HG03571 (cell line): ENCODE measurements around the gene CFAP57.

Source experiments
- ATAC-seq: cut with Tn5 transposase; IDR thresholded peaks from one replicate; pipeline ENCODE4 v1.9.1; 2021; ENCODE audit not compliant: unreplicated experiment

The CFAP57 gene

DNA sequence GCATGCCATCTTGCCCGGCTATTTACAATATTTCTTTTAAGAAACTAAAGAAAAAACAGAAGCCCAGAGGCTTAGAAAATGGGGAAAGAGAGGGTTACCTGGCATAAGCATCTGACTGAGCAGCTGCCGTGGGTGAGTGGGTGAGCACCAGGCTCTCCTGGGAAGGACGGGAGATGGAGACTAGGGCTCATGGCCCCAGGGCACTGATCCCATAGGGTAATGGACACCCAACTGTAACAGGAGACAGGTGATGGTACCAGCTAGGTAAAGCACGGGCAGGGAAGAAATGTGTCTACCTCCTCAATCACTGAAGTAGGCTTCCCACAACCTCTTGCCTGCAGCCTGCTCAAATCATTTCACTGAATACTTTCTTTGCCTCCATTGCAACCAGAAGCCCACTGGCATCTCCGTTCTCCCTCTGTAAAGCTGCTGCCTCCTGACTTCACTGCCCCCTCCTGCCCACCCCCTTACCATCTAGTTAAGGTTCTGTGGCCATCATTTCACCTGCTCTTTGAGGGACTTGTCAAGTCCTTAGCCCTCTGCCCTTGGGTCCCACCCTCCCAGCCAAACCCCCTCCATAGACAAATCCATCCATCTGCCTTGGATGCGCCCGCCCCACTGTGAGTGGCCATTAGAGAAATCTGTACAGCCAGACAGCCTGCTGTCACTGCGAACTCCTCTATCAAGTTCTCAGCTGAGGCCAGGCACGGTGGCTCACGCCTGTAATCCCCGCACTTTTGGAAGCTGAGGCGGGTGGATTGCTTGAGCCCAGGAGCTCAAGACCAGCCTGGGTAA, 103.9 kb downstream of the CFAP57 start:
- ATAC-seq = no peak

DNA sequence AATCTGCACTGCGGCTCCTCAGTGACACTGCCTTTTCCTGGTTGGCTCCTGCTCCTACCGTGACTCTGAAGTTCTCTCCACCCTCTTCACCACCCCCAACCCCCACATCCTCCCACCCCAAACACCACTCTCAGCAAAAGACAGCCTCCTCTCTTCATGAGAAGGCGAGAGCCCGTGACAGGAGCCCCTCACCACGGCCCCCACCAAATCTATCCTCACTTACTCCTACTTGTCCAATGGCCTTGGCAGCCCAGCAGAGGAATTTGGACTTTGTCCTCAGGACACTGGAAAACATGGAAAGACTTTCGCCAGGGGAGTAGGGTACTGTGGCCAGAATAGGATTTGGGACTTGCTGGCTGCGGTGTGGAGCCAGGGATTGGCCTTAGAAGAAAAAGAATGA, 104.5 kb downstream of the CFAP57 start:
- no peak for ATAC-seq

DNA sequence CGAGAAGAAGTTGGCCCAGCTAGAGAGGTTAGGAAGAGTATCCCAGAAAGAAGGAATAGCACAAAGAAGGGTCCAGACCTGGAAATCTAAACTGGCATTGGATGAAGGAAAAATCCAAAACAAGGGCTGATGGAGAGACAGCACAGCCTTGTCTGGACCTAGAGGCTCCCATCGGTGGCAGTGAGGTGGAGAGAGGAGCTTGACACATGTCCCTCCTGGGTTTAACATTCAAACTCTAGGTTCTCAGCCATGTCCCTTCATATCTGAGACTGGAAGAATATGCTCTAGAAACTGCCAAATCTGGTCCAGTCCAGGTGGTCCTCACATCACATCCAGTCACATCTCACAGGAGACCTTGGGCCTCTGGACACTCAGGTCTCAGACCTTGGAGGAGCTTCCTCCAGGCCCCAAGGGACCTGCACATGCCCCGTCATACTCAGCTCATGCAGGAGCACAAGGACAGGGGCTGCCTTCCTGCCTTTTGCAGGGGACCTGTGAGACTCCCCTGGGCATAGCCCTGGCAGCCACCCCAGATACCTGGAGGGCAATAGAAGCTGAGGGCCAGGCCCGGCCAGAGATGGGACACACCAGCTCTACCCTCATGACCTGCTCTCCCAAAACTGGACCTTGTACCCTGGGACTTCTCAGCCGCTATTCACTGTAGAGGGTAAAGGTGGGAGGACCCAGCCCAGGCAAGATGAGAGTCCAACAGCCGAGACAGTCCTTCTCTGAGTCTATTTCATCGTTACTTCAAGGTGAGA, 105.2 kb downstream of the CFAP57 start:
- ATAC-seq = no peak

DNA sequence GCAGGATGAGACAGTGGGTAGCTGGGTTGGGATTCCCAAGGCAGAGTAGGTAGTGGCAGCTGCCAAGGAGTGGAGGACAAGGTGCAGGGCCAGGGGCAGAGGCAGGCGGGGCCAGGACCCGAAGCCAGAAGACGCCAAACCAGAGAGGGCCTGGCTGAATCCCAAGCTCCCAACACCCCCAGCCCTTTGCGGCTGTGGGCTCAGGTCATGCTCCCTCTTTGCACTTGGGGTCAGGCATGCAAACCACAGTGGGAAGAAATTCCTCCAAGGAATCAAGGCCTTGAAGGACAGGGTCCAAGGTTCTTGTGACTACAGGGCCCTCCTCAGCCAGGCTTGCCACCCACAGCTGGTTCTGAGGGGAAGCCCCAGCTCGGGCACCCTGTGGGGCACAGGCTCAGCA, 107.0 kb downstream of the CFAP57 start:
- ATAC-seq = no peak

DNA sequence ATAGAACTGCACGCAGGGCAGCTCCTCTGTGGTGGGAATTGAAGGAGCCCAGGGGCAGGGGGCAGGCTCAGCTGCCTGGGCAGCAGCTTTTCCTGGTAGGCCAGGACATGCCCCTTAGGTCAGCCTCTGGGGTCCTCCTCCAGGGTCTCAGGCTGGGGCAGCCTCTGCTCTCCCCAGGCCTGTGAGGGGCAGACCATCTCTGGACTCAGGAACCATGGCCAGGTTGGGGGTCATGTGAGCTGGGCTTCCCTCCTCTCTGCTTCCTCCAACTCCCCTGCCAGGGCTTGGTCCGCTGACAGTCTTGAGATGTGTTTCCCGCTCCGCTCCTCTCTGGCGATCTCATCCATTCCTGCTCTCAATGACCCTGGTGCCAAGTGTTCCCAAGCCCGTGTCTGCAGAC, 107.5 kb downstream of the CFAP57 start:
- ATAC-seq = no peak

DNA sequence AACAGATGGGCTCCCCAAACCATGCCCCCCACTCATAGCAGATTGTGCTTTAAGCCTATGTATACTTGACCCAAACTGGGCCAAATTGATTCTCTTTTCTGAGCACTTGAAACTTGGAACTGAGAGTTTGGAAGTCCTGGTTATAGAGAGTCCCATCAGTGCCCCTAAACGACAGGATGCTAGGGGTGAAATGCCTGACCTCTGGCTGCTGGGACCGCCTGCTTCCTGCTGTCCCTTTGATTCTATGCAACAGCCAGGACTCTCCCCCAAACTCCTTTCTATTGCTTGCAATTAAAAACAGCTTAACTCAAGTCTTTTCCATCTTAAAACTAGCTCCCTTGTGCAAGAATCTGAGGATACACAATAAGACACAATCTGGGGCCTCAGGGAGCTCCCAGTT, 108.6 kb downstream of the CFAP57 start:
- ATAC-seq = no peak

DNA sequence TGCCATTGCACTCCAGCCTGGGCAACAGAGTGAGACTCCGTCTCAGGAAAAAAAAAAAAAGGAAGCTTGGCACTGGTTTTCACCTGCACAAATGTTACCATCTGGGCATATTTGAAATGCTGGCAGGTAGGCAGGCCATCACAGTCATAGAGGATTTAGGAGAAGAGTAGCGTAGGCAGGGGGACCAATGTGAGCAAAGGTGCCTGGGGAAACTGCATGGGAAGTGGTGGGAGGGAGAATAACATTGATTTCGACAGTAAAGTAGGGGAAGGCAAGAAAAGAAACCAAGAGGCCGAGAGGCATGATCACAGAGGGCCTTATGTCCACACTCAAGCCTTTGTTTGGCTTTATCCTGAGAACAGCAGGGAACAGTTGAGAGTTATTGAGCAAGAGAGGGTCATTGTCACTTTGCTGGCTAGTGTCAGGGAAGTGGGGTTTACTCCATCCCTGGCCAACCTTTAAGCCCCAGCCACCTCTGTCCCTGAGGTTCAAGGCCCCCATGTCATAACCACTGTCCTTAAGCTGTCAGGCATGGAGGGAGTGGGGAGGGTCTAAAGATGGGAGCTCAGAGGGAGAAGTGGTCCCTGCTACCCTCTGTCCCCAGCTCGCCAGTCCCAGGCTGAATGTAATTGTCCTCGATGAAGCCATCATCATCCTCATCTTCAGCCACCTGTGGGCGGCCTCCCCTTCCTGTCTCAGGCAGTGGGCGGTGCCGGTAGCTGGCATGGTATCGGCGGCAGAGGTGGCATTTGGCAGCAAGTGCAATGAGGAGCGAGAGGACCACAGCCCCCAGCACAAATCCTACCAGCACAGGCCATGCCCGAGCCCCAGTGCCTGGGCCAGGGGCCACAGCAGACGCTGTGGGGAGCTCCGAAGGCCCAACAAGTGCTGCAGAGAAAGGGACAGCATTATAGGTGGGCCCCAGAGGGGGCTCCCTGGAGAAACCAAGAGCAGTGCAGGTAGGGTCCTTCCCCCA, 110.4 kb downstream of the CFAP57 start:
- ATAC-seq = no peak

DNA sequence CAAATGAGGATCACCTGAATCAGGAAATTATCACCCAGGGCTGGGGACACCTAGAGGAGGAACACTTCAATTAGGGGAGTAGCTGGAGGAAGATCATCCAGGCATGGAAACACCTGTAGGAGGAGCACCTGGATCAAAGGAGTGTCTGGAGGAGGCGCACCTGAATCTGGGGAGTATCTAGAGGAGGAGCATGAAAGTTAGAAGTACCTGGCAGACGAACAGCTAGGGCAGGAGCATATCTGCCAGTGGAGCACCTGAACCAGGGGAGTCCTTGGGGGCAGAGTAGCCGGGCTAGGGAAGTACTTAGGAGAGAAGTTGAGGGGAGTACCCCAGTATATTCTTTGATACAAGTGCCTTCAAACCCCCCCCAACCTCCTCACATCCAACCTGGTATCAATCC, 111.9 kb downstream of the CFAP57 start:
- no peak for ATAC-seq

DNA sequence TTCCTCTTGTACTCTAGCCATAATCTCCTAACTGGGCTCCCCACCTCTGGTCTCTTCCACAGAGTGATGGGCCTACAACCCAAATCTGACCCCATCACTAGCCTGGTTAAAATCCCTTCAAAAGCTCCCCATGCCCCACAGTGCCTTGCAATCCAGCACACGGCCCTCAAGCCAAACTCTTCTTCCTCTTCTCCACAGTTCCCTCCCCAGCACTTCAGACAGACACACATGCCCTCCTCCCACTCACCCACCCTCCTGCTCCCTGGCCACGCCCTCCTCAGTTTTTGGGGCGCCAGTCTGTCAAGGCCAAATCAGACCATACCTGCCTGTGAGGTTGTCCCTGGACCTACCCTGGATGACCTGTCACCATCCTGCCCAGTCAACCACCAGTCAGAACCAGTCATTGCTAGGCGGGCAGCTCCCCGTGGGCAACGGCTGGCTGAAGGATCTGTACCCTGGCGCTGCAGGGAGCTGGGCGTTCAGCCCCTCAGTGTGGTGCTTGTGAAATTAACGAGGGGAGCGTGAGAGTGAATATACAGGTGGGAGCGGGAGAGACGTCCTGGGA, 112.5 kb downstream of the CFAP57 start:
- ATAC-seq = no peak

DNA sequence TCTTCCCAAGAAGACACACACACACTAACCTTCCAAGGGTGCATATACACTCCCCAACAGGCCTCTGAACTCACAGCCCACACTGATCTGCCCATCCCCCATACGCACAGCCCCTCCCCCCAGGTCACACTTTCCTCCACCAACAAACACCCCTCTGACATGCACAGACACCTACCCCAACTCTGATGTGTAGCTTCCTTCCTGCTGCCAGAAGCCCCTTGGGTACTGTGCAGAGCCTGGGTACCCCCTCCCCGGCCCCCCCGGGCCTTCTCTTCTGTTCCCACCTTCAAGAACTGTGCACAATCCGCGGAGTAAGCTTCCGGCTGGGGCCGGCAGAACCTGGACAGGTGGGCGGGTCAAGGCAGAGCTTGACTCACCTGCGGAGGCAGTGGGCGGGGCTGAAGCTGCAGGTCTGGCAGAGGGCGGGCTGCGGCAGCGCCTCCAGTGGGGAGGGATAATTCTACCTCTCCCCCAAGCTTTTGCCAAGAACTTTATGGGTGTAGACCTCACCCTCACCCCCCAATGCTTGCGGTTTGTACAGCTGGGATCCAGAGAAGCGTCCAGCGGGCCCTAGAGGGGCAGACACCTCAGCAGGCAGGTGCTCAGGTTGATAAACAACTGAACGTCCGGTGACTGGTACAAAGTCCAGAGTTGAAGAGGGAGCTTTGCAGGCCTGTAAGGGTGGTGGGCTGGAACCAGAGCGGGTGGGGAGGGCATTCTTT, 113.3 kb downstream of the CFAP57 start, which contains the start of gene C1orf210:
Gene C1orf210, minus strand, starts transcription at position 313 of the 722 bp plus-strand sequence. CDS start 2,311 bp downstream, outside the sequence.
- ATAC-seq = no peak

DNA sequence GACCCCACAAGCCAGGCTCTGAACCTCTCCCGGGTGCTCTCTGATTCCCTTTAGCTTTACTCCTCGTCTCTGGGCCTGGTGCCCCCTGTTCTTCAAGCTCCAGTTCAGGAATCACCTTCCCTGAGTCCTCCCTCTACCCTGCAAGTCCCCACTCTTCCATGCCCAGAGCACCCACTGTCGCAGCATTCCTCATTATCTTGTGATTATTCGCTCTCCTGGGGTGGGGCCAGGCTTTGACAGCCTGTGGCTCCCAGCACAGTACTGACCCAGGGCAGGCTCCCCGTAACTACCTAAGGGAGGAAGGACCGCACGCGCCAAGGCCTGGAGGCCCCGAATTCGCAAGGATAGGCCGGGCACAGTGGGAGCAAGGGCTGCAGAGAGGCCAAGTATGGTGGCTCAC, 114.0 kb downstream of the CFAP57 start:
- no peak for ATAC-seq

DNA sequence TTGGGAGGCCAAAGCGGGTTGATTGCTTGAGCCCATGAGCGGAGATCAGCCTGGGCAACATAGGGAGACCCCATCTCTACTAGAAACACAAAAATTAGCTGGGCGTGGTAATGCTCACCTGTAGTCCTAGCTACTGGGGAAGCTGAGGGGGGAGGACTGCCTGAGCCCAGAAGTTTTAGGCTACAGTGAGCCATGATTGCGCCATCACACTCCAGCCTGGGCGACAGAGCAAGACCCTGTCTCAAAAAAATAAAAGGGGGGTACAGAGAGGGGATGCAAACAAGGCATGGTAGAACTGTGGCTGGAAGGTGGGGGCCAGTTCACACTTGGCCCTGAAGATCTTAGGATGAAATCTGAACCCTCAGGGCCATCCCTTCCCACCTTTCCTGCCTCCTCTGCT, 114.4 kb downstream of the CFAP57 start:
- no peak for ATAC-seq

DNA sequence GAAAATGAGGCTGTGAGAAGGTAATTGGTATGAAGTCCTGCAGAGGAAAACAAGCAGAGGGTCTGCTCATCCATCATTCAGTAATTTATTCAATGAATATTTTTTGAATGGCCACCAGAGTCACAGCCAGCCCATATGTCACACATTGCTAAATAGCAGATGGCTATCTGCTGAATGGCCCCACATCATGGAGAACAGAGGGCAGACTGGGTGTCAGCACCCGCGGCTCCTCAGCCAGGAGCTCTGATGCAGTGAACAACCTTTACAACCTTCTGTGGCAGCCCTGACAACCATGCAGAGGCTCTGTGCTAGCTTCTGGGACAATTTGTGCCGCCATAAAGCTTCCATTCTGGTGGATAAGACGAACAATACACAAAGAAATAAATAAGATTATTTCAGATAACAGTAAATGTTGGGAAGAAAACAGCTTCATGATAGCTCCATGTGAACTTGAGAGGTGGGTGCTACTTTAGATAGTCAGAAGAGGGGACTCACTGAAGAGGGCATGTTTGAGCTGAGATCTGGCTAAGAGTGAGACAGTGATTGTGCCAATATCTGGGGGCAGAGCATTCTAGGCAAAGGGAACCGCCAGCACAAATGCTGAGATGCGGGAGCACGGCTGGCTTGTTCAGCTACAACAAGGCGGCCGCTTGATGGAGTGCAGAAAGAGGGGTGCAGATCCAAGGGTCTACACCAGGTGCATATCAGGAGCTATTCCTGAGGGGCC, 116.1 kb downstream of the CFAP57 start:
- ATAC-seq = no peak

DNA sequence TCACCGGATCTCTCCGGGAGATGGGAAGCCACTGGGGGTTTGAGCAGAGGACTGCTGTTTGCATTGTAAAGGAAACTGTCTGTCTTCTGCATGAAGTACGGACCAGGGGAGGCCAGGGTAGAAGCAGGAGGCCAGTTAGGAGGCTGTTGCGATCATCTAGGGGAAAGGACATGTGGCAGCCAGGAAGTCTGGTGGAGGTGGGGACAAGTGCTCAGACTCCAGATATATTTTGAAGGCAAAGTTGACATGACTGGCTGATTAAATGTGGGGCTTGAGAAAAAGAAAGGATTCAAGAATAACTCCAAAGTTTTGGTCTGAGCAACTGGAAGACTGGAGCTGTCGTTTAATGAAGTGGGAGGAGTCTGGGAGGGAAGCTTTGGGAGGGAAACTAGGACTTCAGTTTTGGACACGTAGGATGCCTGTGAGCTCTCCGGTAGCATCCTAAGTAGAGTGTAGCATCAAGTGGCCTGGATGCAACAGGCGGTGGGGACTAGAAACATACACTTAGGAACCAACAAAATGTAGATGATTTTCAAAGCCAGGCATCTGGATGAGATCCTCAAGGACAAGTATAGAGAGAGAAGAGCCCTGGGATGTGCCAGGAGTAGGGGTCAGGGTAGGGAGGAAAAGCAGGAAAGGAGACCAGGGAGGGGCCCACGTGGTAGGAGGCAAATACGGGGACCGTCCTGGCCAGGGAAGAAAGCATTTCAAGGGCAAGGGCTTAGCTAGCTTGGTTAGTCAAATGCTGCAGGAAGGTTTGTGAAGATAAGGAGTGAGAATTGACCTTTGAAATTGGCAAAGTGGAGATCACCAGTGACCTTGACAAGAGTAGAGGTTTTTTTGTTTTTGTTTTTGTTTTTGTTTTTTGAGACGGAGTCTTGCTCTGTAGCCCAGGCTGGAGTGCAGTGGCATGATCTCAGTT, 116.9 kb downstream of the CFAP57 start:
- ATAC-seq = no peak

DNA sequence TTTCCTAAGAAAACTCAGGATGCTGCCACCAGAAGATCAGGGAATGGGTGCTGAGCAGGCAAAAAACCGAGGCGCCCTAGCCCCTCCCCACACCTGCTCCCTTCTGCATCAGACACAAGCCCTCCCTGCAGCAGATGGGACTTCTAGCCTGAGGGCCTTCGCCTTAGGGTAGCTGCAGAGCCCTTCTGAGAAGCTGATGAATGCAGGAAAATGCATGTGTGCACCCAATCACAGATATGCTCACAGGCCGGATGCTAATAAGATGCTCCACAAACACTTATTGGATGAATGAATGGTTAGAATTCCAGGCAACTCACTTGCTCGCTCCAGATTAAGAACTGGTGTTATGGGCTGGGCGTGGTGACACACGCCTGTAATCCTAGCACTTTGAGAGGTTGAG, 120.1 kb downstream of the CFAP57 start:
- ATAC-seq = no peak

DNA sequence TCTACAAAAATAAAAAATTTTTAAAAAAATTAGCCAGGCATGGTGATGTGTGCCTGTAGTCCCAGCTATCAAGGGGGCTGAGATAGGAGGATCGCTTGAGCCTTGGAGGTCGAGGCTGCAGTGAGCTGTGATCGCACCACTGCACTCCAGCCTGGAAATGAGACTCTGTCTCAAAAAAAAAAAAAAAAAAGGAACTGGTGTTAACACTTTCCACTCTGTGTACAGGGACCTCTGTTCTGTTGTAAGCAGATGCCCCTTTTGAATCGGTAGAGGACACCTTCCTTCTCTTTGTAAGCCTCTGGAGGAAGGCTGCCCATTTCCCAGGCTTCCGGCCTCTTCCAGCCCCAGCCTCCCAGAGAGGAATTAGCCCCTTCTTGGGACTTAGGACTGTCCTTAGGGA, 120.5 kb downstream of the CFAP57 start:
- ATAC-seq = no peak

DNA sequence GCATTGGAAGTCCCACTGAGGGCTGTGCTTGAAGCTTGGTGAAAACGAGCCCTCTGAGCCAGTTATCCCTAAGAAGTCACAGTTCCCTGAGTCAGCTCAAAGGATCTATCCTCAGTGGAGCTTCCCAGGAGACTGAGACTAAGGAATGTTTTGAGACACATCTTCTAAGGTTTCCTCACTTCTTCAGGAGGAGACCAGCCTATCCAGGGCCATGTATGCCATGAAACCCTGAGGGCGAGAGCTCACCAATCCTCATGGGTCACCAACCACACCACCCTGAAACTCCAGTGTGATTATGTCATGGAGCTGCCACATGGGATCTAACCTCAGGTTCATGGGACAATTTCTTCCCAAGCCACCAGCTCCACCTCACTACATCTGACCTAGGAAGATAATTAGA, 121.0 kb downstream of the CFAP57 start:
- ATAC-seq = no peak
